Airway epithelial cell (primary cell): ENCODE data around the gene ZNF527. TPM values are rescaled to one million over a fixed set of nuclear protein-coding genes. Genes with fewer than 3 reads are reported as not detected.

Source experiments
- total RNA-seq: library from RNA; depleted of rRNA; stranded (reverse); fragments of >200 nt; gene quantifications from 2 replicates; pipeline ENCODE4 v1.2.3, GENCODE V29; 2015

ZNF527 gene
- total RNA-seq, result 1.7 and 3.0 TPM in 2 replicates

GRCh38 chr19:37370880-37371661 lies at the start of gene ZNF527:
TSS of gene ZNF527 (plus strand) at chr19:37371099. CDS start at chr19:37374199, 3,100 bp downstream.

Other genes starting within 250 kb of the ZNF527 start
- gene ZNF585A, start 198.4 kb upstream of the ZNF527 start, total RNA-seq, result 6.3 and 10.5 TPM in 2 replicates
- 7.2 and 8.5 TPM in 2 replicates for gene ZNF585B, start 160.6 kb upstream of the ZNF527 start, total RNA-seq
- 2.8 and 3.8 TPM in 2 replicates for gene ZNF383, start 152.9 kb upstream of the ZNF527 start, total RNA-seq
- gene ZNF569, start 96.3 kb downstream of the ZNF527 start, total RNA-seq, result 1.3 and 2.4 TPM in 2 replicates
- gene ZNF570, start 98.3 kb downstream of the ZNF527 start, total RNA-seq, result 2.0 and 4.6 TPM in 2 replicates
- gene ZNF793, start 135.8 kb downstream of the ZNF527 start, total RNA-seq, result 1.6 and 3.0 TPM in 2 replicates
- 0.84 and 1.6 TPM in 2 replicates for gene ZNF571, start 223.7 kb downstream of the ZNF527 start, total RNA-seq
- gene ZNF540, start 223.8 kb downstream of the ZNF527 start, total RNA-seq, result 0.19 and 0.35 TPM in 2 replicates